ENCODE results near the gene FXYD1.
"Not testable (repeated sequence)": the region's sequence is repeated elsewhere in the genome, so short reads cannot be mapped to it uniquely, and the experiment has no call there.

The FXYD1 gene

GRCh38 chr19:35143231-35143715 lies 4.6 kb downstream of the FXYD1 start, which contains the start of gene FXYD7:
Gene FXYD7 (plus strand): TSS chr19:35143255. CDS start chr19:35143334, 79 bp downstream.
- no peak for DNase-seq (ENCODE audit: low read depth)

- DNase-seq (ENCODE audit: low read depth) = no peak
Measured at GRCh38 chr19:35143818-35144217, 5.2 kb downstream of the FXYD1 start.

- DNase-seq (ENCODE audit: low read depth) = no peak
Measured at GRCh38 chr19:35144259-35144599, 5.6 kb downstream of the FXYD1 start.

GRCh38 chr19:35144600-35145436 lies 6.2 kb downstream of the FXYD1 start:
- DNase-seq (ENCODE audit: low read depth) = no peak

- no peak for DNase-seq (ENCODE audit: low read depth)
Measured at GRCh38 chr19:35146746-35147459, 8.3 kb downstream of the FXYD1 start.

GRCh38 chr19:35149463-35149862 lies 10.8 kb downstream of the FXYD1 start:
- DNase-seq (ENCODE audit: low read depth) = no peak

- no peak for DNase-seq (ENCODE audit: low read depth)
Measured at GRCh38 chr19:35150445-35150844, 11.8 kb downstream of the FXYD1 start.

GRCh38 chr19:35151273-35152065 lies 12.8 kb downstream of the FXYD1 start:
- DNase-seq (ENCODE audit: low read depth) = no peak

- not testable (repeated sequence) for DNase-seq (ENCODE audit: low read depth)
Measured at GRCh38 chr19:35153129-35153522, 14.5 kb downstream of the FXYD1 start.

GRCh38 chr19:35153701-35154524 lies 15.3 kb downstream of the FXYD1 start:
- no peak for DNase-seq (ENCODE audit: low read depth)

GRCh38 chr19:35154525-35155406 lies 16.1 kb downstream of the FXYD1 start, which contains the start of gene FXYD5:
Gene FXYD5 (plus strand): TSS chr19:35154735. CDS start chr19:35155551, 816 bp downstream.
- DNase-seq (ENCODE audit: low read depth) = peak; percentile 73

- no peak for DNase-seq (ENCODE audit: low read depth)
Measured at GRCh38 chr19:35155441-35155840, 16.8 kb downstream of the FXYD1 start.

- DNase-seq (ENCODE audit: low read depth) = no peak
Measured at GRCh38 chr19:35155981-35156672, 17.5 kb downstream of the FXYD1 start.

GRCh38 chr19:35156673-35157014 lies 18.0 kb downstream of the FXYD1 start:
- DNase-seq (ENCODE audit: low read depth) = no peak

GRCh38 chr19:35157431-35157830 lies 18.8 kb downstream of the FXYD1 start:
- DNase-seq (ENCODE audit: low read depth) = no peak

GRCh38 chr19:35159606-35160005 lies 21.0 kb downstream of the FXYD1 start:
- no peak for DNase-seq (ENCODE audit: low read depth)

- DNase-seq (ENCODE audit: low read depth) = no peak
Measured at GRCh38 chr19:35160629-35161433, 22.2 kb downstream of the FXYD1 start.

- no peak for DNase-seq (ENCODE audit: low read depth)
Measured at GRCh38 chr19:35161434-35161743, 22.8 kb downstream of the FXYD1 start.

Data from stromal cell of bone marrow (primary cell).